HL-60 (cell line): ENCODE data around the gene TBCD.
"Not testable (repeated sequence)": the region's sequence is repeated elsewhere in the genome, so short reads cannot be mapped to it uniquely, and the experiment has no call there.

Source experiments
- DNase-seq, 2 experiments: peaks; one replicate each; pipeline ENCODE4 v3.0.0-alpha.2; 2010 to 2020; ENCODE audit warnings: low read depth in 1 of 2, low spot score in 1 of 2
- H3K27ac ChIP-seq: fragments of 250-450 bp; sonication (Bioruptor Pico); replicated peaks from 2 replicates; pipeline ENCODE4 v1.5.1; 2020; ENCODE audit warnings: mild to moderate bottlenecking, moderate library complexity
- H3K27me3 ChIP-seq: fragments of 250-450 bp; sonication (Bioruptor Pico); 2 replicates; pipeline ENCODE4 v1.5.1; 2021; ENCODE audit warnings: mild to moderate bottlenecking, moderate library complexity; ENCODE audit not compliant: insufficient read depth, poor library complexity, severe bottlenecking
- H3K4me3 ChIP-seq: replicated peaks from 2 replicates; pipeline ENCODE4 v1.5.1; 2011; ENCODE audit warnings: mild to moderate bottlenecking, control low read depth, low read length; ENCODE audit not compliant: insufficient read depth
- CTCF ChIP-seq: IDR thresholded peaks from one replicate; pipeline ENCODE4 v1.5.1; 2011; ENCODE audit warnings: low read length, control low read depth, inconsistent platforms; ENCODE audit not compliant: insufficient read depth
- GABPA ChIP-seq: IDR thresholded peaks from 2 replicates; pipeline ENCODE4 v1.6.1; 2012; ENCODE audit warnings: low read depth
- POLR2AphosphoS5 ChIP-seq: IDR thresholded peaks from 2 replicates; pipeline ENCODE4 v1.6.1; 2012; ENCODE audit warnings: low read depth
- SPI1 ChIP-seq: IDR thresholded peaks from 2 replicates; pipeline ENCODE4 v1.6.1; 2012; ENCODE audit warnings: low read depth, mild to moderate bottlenecking, borderline replicate concordance
- TF ChIP-seq, protein P1 (sequence below): IDR thresholded peaks from 2 replicates; pipeline ENCODE4 v1.6.1; 2012; ENCODE audit warnings: low read depth; ENCODE audit not compliant: insufficient replicate concordance

TBCD gene

DNA sequence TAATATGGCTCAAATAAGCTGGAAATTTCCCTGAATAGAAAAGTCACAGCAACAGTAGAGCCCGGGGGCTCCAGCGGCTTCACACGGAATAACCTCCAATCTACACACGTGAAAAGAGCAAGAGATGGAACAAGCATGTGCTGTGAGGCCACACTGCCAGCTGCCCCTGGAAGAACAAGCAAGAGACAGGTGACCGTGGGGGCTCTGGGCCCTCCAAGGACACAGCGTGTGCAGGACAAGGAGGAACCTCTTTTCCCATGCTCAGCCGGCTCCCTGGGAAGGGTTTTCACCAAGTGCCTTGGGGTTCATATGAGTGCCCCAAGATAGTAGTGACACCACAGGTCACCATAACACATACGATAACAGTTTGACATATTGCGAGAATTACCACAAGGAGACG lies 198.1 kb downstream of the TBCD start:
- no peak for DNase-seq
- H3K27me3 ChIP-seq = no peaks in the 10 kb centered on the region
- TF ChIP-seq SPI1 = no peak
- TF ChIP-seq CTCF = no peak
- TF ChIP-seq POLR2AphosphoS5 = no peak
- TF ChIP-seq, protein P1, sequence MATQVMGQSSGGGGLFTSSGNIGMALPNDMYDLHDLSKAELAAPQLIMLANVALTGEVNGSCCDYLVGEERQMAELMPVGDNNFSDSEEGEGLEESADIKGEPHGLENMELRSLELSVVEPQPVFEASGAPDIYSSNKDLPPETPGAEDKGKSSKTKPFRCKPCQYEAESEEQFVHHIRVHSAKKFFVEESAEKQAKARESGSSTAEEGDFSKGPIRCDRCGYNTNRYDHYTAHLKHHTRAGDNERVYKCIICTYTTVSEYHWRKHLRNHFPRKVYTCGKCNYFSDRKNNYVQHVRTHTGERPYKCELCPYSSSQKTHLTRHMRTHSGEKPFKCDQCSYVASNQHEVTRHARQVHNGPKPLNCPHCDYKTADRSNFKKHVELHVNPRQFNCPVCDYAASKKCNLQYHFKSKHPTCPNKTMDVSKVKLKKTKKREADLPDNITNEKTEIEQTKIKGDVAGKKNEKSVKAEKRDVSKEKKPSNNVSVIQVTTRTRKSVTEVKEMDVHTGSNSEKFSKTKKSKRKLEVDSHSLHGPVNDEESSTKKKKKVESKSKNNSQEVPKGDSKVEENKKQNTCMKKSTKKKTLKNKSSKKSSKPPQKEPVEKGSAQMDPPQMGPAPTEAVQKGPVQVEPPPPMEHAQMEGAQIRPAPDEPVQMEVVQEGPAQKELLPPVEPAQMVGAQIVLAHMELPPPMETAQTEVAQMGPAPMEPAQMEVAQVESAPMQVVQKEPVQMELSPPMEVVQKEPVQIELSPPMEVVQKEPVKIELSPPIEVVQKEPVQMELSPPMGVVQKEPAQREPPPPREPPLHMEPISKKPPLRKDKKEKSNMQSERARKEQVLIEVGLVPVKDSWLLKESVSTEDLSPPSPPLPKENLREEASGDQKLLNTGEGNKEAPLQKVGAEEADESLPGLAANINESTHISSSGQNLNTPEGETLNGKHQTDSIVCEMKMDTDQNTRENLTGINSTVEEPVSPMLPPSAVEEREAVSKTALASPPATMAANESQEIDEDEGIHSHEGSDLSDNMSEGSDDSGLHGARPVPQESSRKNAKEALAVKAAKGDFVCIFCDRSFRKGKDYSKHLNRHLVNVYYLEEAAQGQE = no peak
- TF ChIP-seq GABPA = no peak
- H3K27ac ChIP-seq = no peak overlapping the region
- no peak overlapping the region for H3K4me3 ChIP-seq

- Histone ChIP-seq H3K4me3 (no peak overlapping the region), H3K27ac (no peak overlapping the region), H3K27me3 (no peaks in the 10 kb centered on the region)
- no peak for DNase-seq
- TF ChIP-seq POLR2AphosphoS5 (no peak), SPI1 (no peak), CTCF (no peak), GABPA (no peak)
- TF ChIP-seq, protein P1 = no peak
Observed at GRCh38 chr17:82950525-82951102, 198.7 kb downstream of the TBCD start.

- Histone ChIP-seq H3K4me3 (no peak overlapping the region), H3K27ac (no peak overlapping the region), H3K27me3 (no peaks in the 10 kb centered on the region)
- TF ChIP-seq, protein P1 = no peak
- TF ChIP-seq CTCF (no peak), SPI1 (no peak), GABPA (no peak), POLR2AphosphoS5 (no peak)
- no peak for DNase-seq
Observed at GRCh38 chr17:82952019-82952418, 200.2 kb downstream of the TBCD start.

DNA sequence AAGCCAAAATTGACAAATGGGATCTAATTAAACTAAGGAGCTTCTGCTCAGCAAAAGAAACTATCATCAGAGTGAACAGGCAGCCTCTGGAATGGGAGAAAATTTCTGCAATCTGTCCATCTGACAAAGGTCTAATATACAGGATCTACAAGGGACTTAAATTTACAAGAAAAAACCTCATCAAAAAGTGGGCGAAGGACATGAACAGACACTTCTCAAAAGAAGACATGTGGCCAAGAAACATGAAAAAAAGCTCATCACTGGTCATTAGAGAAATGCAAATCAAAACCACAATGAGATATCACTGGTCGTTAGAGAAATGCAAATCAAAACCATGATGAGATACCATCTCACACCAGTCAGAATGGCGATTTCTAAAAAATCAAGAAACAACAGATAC lies 203.2 kb downstream of the TBCD start:
- H3K4me3 ChIP-seq, DNase-seq, H3K27me3 ChIP-seq, H3K27ac ChIP-seq: not testable (repeated sequence)

DNA sequence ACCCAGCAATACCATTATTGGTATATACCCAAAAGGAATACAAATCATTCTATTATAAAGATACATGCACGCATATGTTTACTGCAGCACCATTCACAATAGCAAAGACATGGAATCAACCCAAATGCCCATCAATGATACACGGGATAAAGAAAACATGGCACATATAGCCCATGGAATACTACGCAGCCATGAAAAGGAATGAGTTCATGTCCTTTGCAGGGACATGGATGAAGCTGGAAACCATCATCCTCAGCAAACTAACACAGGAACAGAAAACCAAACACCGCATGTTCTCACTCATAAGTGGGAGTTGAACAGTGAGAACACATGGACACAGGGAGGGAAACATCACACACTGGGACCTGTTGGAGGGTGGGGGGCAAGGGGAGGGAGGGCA lies 203.8 kb downstream of the TBCD start:
- H3K27me3 ChIP-seq, H3K27ac ChIP-seq, DNase-seq, H3K4me3 ChIP-seq: not testable (repeated sequence)
